Measurements from ENCODE around the gene CFAP206. TPM values are rescaled to one million over a fixed set of nuclear protein-coding genes. Genes with fewer than 3 reads are reported as not detected.

Gene CFAP206
- polyA plus RNA-seq, 1 donor from 2014 or later, result 6.6 TPM

DNA sequence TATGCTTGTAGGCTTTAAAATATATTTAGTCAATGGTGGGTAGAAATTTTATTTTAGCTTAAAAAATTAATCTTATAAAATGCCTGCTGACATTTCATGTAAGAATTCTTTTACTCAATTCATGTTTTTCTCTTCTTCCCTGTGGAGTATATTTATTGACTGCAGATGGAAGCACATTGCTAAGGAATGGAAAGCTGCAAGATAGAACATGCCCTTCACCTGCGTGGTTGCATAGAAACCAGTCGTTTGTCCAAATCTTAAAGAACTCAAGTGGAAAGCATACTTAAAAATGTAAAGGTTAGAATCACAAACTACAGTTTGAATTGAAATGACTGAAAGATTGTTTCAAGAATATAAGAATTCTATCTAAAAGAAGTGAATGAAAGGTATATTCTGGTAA is 32.5 kb upstream of the CFAP206 start:
- Histone ChIP-seq H3K79me2 (replicated peaks; ENCODE audit: insufficient read depth, low read length) (no peaks in the 10 kb centered on the region), H4K20me1 (ENCODE audit: insufficient read depth) (no peaks in the 10 kb centered on the region), H3F3A (ENCODE audit: insufficient read depth, low read length, poor library complexity, severe bottlenecking) (no peaks in the 10 kb centered on the region), H3K4me2 (ENCODE audit: low read length) (no peak overlapping the region), H3K9ac (ENCODE audit: low read length) (no peak overlapping the region), H3K36me3 (ENCODE audit: insufficient read depth, low read length) (no peaks in the 10 kb centered on the region), H3K27me3 (ENCODE audit: insufficient read depth, low read depth, low read length) (no peaks in the 10 kb centered on the region), H3K27ac (ENCODE audit: low read length) (no peak overlapping the region), H3K4me3 (ENCODE audit: low read length) (no peak overlapping the region), H3K9me3 (ENCODE audit: low read length) (no peaks in the 10 kb centered on the region), H2AFZ (ENCODE audit: low read depth, low read length) (no peak overlapping the region), H3K9me2 (ENCODE audit: insufficient read depth, low read length) (no peaks in the 10 kb centered on the region)
- no peak for TF ChIP-seq EZH2 (IDR thresholded peaks at IDR 0.05; ENCODE audit: borderline replicate concordance, insufficient read depth, low read length, poor library complexity, severe bottlenecking)
- no peak for TF ChIP-seq RAD21 (conservative IDR thresholded peaks at IDR 0.05)
- no peak for TF ChIP-seq POLR2AphosphoS5 (IDR thresholded peaks at IDR 0.05)
- TF ChIP-seq EP300 (conservative IDR thresholded peaks at IDR 0.05; ENCODE audit: poor library complexity, severe bottlenecking), result no peak
- TF ChIP-seq, protein P1, sequence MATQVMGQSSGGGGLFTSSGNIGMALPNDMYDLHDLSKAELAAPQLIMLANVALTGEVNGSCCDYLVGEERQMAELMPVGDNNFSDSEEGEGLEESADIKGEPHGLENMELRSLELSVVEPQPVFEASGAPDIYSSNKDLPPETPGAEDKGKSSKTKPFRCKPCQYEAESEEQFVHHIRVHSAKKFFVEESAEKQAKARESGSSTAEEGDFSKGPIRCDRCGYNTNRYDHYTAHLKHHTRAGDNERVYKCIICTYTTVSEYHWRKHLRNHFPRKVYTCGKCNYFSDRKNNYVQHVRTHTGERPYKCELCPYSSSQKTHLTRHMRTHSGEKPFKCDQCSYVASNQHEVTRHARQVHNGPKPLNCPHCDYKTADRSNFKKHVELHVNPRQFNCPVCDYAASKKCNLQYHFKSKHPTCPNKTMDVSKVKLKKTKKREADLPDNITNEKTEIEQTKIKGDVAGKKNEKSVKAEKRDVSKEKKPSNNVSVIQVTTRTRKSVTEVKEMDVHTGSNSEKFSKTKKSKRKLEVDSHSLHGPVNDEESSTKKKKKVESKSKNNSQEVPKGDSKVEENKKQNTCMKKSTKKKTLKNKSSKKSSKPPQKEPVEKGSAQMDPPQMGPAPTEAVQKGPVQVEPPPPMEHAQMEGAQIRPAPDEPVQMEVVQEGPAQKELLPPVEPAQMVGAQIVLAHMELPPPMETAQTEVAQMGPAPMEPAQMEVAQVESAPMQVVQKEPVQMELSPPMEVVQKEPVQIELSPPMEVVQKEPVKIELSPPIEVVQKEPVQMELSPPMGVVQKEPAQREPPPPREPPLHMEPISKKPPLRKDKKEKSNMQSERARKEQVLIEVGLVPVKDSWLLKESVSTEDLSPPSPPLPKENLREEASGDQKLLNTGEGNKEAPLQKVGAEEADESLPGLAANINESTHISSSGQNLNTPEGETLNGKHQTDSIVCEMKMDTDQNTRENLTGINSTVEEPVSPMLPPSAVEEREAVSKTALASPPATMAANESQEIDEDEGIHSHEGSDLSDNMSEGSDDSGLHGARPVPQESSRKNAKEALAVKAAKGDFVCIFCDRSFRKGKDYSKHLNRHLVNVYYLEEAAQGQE (IDR thresholded peaks at IDR 0.05; ENCODE audit: borderline replicate concordance), result no peak
- TF ChIP-seq TAF1 (IDR thresholded peaks at IDR 0.05; ENCODE audit: low read depth), result no peak
- TF ChIP-seq, protein P2, sequence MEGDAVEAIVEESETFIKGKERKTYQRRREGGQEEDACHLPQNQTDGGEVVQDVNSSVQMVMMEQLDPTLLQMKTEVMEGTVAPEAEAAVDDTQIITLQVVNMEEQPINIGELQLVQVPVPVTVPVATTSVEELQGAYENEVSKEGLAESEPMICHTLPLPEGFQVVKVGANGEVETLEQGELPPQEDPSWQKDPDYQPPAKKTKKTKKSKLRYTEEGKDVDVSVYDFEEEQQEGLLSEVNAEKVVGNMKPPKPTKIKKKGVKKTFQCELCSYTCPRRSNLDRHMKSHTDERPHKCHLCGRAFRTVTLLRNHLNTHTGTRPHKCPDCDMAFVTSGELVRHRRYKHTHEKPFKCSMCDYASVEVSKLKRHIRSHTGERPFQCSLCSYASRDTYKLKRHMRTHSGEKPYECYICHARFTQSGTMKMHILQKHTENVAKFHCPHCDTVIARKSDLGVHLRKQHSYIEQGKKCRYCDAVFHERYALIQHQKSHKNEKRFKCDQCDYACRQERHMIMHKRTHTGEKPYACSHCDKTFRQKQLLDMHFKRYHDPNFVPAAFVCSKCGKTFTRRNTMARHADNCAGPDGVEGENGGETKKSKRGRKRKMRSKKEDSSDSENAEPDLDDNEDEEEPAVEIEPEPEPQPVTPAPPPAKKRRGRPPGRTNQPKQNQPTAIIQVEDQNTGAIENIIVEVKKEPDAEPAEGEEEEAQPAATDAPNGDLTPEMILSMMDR (IDR thresholded peaks at IDR 0.05; ENCODE audit: poor library complexity, severe bottlenecking), result no peak
- TF ChIP-seq MXI1 (conservative IDR thresholded peaks at IDR 0.05; ENCODE audit: poor library complexity, severe bottlenecking), result no peak
- TF ChIP-seq SMC3 (conservative IDR thresholded peaks at IDR 0.05; ENCODE audit: poor library complexity), result no peak

DNA sequence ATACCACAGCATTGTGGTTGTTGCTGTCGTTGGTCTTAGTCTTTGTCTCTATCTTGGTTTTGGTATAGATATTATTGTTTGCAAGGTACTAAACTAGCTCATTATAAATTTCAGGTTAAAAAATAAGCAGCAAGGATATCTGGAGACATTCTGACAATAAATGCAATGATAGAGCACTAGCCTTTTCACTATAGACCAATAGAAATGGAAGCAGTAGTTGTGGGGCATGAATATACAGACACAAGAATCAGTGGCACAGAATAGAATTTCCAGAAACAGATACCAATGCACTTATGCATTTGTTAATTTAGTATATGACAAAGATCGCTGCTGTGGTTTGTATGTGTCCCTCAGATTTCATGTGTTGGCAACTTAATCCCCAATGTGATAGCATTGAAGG is 31.1 kb upstream of the CFAP206 start:
- H3K79me2 ChIP-seq (replicated peaks; ENCODE audit: insufficient read depth, low read length), result no peaks in the 10 kb centered on the region
- no peak overlapping the region for H3K9ac ChIP-seq (ENCODE audit: low read length)
- H3K9me2 ChIP-seq (ENCODE audit: insufficient read depth, low read length), result no peaks in the 10 kb centered on the region
- no peaks in the 10 kb centered on the region for H3K27me3 ChIP-seq (ENCODE audit: insufficient read depth, low read depth, low read length)
- no peaks in the 10 kb centered on the region for H3F3A ChIP-seq (ENCODE audit: insufficient read depth, low read length, poor library complexity, severe bottlenecking)
- H3K36me3 ChIP-seq (ENCODE audit: insufficient read depth, low read length), result no peaks in the 10 kb centered on the region
- no peak overlapping the region for H3K27ac ChIP-seq (ENCODE audit: low read length)
- H3K4me2 ChIP-seq (ENCODE audit: low read length), result no peak overlapping the region
- H4K20me1 ChIP-seq (ENCODE audit: insufficient read depth), result no peaks in the 10 kb centered on the region
- TF ChIP-seq SMC3 (conservative IDR thresholded peaks at IDR 0.05; ENCODE audit: poor library complexity), result no peak
- no peak for TF ChIP-seq POLR2AphosphoS5 (IDR thresholded peaks at IDR 0.05)
- TF ChIP-seq TAF1 (IDR thresholded peaks at IDR 0.05; ENCODE audit: low read depth), result no peak
- TF ChIP-seq, protein P1 (IDR thresholded peaks at IDR 0.05; ENCODE audit: borderline replicate concordance), result no peak
- no peak for TF ChIP-seq EZH2 (IDR thresholded peaks at IDR 0.05; ENCODE audit: borderline replicate concordance, insufficient read depth, low read length, poor library complexity, severe bottlenecking)
- no peak for TF ChIP-seq EP300 (conservative IDR thresholded peaks at IDR 0.05; ENCODE audit: poor library complexity, severe bottlenecking)
- TF ChIP-seq, protein P2 (IDR thresholded peaks at IDR 0.05; ENCODE audit: poor library complexity, severe bottlenecking), result no peak
- no peak for TF ChIP-seq MXI1 (conservative IDR thresholded peaks at IDR 0.05; ENCODE audit: poor library complexity, severe bottlenecking)
- no peaks in the 10 kb centered on the region for H3K9me3 ChIP-seq (ENCODE audit: low read length)
- no peak overlapping the region for H2AFZ ChIP-seq (ENCODE audit: low read depth, low read length)
- no peak overlapping the region for H3K4me3 ChIP-seq (ENCODE audit: low read length)

All from neural cell (in vitro differentiated cells).